Activated effector memory CD4-positive, alpha-beta T cell treated with anti-CD3 and anti-CD28 coated beads, Interleukin-2, amount 50 U/mL, for 16 hours (primary cell): ENCODE measurements around the gene CCND2.

ENCODE experiments used
- DNase-seq: peaks from one replicate; pipeline ENCODE4 v3.0.0-alpha.2; 2020

Gene CCND2

DNA sequence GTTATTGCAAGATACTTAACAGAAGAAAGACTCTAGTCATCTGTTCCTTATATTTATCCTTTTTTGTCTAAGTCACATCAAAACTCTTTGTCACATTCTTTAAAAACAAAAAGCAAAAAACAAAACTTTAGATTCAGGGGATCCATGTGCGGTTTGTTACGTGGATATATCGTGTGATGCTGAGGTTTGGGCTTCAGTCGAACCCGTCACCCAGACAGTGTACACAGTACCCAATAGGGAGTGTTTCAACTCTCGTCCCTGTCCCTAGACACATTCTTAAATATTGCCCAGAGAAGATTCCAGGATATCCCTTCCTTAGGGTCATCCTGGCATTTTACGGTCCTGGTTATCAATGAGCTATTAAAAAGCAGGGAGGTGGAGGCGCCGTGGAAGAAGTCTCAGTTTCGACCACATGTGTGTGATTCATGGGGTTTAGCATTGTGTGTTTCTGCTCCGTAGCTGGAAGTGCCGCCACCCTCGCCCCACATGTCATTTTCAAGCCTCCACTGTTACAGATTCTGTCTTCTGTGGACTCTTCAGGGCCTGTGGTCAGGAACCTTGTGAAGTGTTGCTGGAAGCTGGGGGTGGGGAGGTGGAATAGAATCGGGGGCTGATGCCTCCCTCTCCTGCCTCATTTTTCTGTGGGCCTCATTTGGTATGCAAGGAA lies 19.9 kb downstream of the CCND2 start:
- peak; percentile 80 for DNase-seq

GRCh38 chr12:4293966-4294505 lies 20.5 kb downstream of the CCND2 start:
- DNase-seq: peak; percentile 62

DNA sequence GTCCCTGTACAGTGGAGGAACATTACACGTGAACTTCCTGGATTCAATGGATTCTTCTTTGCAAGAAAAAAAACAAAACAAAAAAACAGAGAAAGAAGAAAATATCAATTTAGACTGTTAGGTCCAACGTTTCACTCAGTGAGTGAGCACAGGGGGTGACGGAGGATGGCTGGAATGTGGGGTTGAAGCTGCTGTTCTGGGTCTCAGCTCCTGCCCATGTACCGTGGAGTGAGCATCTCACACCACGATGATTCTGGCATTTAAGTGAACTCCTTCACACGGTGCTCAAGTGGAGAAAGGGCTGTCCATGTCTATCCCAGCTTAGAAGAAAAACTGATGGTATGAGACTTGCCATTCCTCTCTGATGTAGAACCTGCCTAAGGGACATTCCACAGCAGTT lies 23.2 kb downstream of the CCND2 start:
- DNase-seq: no peak

- no peak for DNase-seq
Measured at GRCh38 chr12:4297617-4298016, 24.1 kb downstream of the CCND2 start.

GRCh38 chr12:4300883-4301282 lies 27.3 kb downstream of the CCND2 start:
- DNase-seq: no peak

DNA sequence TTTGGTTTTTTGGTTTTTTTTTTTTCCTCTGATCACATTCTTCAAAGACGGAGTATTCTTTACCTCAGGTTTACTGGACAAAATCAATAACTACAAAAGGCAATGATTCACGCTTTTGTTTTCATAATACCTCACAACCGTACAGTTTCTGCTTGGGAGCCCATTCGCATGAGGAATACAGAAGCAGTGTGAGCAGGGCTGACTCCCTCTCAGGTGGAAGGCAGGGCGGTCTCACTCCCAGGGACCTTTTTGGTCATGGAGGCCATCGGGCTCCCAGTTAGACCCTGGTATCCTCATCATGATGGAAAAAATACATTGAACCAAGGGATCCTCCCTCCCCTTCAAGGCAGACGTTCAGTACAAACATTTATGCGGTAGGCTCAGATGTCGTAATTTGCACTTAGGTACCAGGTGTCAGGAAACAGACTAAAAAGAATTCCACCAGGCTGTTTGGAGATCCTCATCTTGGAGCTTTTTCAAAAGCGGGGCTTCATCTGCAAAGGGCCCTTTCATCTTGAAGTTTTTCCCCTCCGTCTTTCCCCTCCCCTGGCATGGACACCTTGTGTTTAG lies 28.5 kb downstream of the CCND2 start:
- DNase-seq: no peak

DNA sequence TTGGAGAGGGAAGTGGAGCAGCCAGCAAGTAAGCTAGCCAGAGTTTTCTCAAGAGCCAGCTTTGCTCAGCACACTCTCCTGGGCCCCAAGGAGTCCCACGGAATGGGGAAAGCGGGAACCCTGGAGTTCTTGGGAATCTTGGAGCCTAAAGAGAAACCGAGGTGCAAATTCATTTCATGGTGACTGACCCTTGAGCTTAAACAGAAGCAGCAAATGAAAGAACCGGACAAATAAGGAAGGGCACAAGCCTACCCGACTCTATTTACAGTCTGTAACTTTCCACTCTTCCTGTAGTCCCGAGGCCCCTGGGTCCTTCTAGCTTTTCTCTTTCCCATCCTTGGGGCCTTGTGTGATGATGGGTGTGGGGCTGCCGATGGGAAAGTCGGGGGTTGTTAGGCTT lies 29.3 kb downstream of the CCND2 start:
- DNase-seq: no peak

DNA sequence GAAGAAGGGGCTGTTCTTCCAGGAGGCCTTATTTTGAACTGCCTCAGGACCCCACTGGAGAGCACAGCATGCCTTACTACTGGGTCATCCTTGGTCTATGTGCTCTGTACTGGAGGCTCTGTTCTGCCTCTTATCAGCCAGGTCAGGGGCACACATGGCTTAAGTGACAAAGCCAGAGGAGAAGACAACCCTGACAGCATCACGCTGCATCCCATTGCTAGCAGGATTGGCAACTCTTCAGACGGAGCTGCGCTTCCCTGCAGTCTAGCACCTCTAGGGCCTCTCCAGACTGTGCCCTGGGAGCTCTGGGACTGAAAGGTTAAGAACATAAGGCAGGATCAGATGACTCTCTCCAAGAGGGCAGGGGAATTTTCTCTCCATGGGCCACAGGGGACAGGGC lies 30.2 kb downstream of the CCND2 start:
- no peak for DNase-seq

DNA sequence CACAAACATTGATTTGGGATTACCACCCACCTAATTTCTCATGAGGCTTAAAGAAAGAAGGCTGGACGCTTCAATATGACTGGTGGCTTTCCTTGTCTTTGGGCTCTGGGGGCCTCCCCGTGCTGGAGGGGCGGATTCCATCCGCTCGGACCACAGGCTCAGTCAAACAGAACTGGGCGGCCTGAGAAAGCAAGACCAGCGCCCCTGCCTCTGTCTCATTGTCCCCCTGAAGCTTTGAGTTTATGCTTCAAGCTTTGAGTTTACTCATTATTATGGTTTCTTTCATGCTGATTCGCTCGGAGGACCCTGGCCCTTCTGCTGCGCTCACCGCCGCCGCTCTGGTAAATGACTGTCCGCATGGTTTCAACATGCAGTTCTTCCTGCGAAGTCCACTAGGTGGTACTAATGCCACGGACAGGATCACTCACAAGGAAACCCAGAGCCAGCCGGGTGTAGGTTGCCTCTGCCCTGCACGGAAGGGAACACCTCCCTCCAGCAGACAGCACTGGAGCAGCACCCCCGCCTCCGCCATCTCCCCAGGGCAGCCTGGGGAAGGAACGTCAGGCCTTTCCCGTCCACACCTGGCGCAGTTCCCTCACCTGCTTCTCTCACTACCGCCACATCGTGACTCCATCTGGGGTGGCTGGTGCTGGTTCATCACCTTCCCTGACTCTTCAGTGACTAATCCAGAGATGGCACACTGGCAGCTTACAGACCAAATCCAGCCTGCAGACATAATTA lies 34.2 kb downstream of the CCND2 start:
- no peak for DNase-seq

- no peak for DNase-seq
Measured at GRCh38 chr12:4308334-4308950, 34.9 kb downstream of the CCND2 start.

GRCh38 chr12:4311776-4312175 lies 38.2 kb downstream of the CCND2 start:
- DNase-seq: no peak

GRCh38 chr12:4312251-4312650 lies 38.7 kb downstream of the CCND2 start:
- DNase-seq: no peak

GRCh38 chr12:4320497-4320852 lies 46.9 kb downstream of the CCND2 start:
- DNase-seq: no peak

DNA sequence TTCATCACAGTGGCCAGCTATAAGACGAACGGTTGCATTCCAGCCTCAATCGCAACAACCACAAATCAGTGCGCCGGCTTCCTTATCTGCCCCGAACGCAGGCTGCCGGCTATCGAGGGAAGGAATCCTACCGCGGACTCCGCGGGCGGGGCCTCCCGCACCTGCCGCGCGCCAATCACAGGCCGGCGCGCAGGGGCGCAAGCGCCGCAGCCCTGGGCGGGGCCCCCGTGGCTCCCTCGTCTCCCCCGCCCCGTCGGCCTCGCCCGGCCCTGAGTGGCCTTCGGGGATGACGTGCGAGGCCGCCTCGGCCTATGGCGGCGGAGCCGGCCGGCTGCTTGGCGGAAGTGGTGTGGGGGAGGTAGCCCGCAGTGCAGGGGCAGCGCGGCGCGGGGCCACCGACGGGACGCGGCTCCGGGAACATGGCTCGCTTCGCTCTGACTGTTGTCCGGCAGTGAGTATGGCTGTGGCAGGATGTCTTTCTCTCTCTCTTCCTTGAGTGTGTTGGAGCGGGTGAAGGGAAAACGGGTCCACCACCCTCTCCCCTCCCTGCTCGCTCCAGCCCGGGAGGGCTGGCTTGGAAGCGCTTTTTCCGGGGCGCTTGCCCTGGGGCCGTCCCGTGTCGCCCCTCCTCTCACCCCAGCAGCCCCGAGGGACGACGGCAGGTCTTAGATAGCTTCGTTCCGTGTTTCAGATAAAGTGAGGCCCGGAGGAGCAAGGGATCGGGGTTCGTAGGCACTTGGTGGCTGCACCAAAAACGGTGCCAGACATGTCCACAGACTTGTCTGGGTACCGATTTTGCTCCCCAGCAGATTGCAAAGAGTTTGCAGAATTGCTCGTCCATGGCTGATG lies 47.5 kb downstream of the CCND2 start, which contains the start of gene TIGAR:
TSS of gene TIGAR (plus strand) at position 361 of the 849 bp plus-strand sequence. CDS start at position 420, 59 bp downstream.
- DNase-seq: peak; percentile 97

- no peak for DNase-seq
Measured at GRCh38 chr12:4322726-4323125, 49.2 kb downstream of the CCND2 start.
